GM12892 (cell line): ENCODE data around the gene TRAP1.

Source experiments
- POLR2A ChIP-seq: IDR thresholded peaks from 2 replicates; pipeline ENCODE4 v1.6.1; 2011; ENCODE audit warnings: low read depth, low read length, control low read depth
- POLR2AphosphoS5 ChIP-seq: IDR thresholded peaks from 2 replicates; pipeline ENCODE4 v1.6.1; 2011; ENCODE audit warnings: low read depth, low read length, control low read depth

GRCh38 chr16:3677994-3678393 lies 39.3 kb downstream of the TRAP1 start:
- no peak for TF ChIP-seq POLR2A
- no peak for TF ChIP-seq POLR2AphosphoS5
